ENCODE measurements around the gene LACC1.

LACC1 gene

DNA sequence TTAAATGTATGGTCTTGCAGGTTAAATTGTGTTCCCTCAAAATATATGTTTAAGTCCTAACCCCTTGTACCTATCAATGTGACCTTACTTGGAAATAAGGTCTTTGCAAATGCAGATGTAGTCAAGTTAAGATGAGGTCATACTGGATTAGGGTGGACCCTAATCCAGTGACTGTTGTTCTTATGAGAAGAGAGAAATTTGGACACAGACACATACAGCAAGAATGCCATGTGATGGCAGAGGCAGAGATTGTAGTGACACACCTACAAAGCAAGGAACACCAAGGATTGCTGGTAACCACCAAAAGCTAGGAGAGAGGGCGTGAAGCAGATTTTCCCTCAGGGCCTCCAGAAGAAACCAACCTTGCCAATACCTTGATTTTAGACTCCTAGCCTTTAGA, 50.2 kb downstream of the LACC1 start:
- TF ChIP-seq, protein P1, sequence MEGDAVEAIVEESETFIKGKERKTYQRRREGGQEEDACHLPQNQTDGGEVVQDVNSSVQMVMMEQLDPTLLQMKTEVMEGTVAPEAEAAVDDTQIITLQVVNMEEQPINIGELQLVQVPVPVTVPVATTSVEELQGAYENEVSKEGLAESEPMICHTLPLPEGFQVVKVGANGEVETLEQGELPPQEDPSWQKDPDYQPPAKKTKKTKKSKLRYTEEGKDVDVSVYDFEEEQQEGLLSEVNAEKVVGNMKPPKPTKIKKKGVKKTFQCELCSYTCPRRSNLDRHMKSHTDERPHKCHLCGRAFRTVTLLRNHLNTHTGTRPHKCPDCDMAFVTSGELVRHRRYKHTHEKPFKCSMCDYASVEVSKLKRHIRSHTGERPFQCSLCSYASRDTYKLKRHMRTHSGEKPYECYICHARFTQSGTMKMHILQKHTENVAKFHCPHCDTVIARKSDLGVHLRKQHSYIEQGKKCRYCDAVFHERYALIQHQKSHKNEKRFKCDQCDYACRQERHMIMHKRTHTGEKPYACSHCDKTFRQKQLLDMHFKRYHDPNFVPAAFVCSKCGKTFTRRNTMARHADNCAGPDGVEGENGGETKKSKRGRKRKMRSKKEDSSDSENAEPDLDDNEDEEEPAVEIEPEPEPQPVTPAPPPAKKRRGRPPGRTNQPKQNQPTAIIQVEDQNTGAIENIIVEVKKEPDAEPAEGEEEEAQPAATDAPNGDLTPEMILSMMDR (IDR thresholded peaks at IDR 0.05; ENCODE audit: low read depth, low read length): no peak
- H3K4me3 ChIP-seq (ENCODE audit: low read depth, low read length): no peak overlapping the region

DNA sequence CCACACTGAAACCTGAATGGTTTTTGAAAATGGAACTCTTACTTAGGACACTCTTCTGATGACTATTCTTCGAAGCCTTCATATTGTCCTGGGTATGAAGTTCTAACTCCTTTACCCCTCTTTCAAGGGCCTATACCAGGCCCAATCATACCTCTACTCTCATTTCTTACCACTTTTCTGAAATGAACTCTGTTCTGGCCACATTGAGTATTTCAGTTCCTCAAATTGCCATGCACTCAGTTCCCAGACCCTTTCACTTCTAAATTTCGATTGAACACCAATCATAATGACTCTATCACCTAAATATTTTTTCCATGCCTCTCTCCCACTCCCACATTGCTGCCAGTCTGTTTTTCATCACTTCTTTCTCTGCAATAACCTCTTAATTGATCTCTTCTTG, 53.7 kb downstream of the LACC1 start:
- H3K4me3 ChIP-seq (ENCODE audit: low read depth, low read length): no peak overlapping the region
- TF ChIP-seq, protein P1 (IDR thresholded peaks at IDR 0.05; ENCODE audit: low read depth, low read length): no peak

DNA sequence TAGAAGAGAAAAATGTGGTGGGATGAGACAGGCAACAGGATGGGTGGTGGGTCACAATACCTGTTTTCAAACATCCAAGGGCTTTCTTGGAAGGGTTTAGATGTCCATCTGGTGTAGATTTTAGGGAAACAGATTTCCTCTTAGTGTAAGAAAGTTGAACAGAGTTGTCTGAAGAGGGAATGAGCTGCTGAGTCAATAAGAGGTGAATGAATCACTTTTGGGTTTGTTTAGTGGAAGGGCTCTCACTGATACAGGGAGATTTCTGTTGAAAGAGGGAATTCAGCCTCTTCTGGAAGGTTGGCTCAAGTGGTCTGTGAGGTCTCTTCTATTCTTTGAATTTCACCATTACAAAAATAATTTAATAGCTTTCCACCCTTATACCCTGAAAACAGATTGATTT, 54.6 kb downstream of the LACC1 start:
- H3K4me3 ChIP-seq (ENCODE audit: low read depth, low read length): no peak overlapping the region
- TF ChIP-seq, protein P1 (IDR thresholded peaks at IDR 0.05; ENCODE audit: low read depth, low read length): no peak

- TF ChIP-seq, protein P1 (IDR thresholded peaks at IDR 0.05; ENCODE audit: low read depth, low read length): no peak
- H3K4me3 ChIP-seq (ENCODE audit: low read depth, low read length): no peak overlapping the region
These were observed 56.2 kb downstream of the LACC1 start for GRCh38 chr13:43935878-43936277.

DNA sequence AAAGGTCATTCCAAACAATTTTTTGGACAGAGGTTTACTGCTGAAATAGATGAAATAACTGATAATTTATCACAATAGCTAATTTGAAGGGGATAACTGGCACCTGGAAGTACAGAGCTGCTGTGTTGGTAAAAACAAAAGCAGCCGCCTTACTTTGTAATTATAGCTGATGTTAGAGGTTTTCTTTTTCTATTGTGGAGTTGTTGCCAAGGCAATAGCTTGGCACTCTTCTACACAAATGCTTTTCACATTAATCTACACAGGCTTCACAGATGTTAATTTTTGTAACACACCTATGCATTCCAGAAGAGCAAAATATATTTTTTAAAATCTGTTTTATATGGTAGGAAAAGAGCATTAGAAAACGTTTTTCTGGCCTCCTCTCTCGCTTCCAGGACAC, 56.9 kb downstream of the LACC1 start:
- TF ChIP-seq, protein P1 (IDR thresholded peaks at IDR 0.05; ENCODE audit: low read depth, low read length): no peak

GRCh38 chr13:43937839-43938238, 58.1 kb downstream of the LACC1 start:
- H3K4me3 ChIP-seq (ENCODE audit: low read depth, low read length): no peak overlapping the region
- TF ChIP-seq, protein P1 (IDR thresholded peaks at IDR 0.05; ENCODE audit: low read depth, low read length): no peak

More for the DNA sequence above, 56.9 kb downstream of the LACC1 start:
- H3K4me3 ChIP-seq (ENCODE audit: low read depth, low read length): no peak overlapping the region

DNA sequence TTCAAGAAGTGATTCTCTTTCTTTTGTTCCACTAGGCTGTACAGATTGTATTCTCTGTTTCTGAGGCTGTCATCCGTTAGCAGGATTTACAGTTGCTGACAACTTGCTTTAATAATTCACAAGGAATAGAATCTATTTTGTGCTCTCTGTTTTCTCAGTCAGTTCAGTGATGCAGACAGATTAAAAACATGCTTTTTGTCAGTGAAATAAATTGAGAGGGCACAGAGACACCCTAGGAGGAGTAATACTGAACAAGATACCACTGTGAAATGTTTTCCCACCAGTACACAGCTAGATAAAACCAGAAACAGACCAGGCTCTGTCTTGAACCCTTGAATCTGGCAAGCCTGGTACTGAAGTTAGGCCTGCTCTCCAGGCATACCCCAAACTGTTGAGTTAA, 58.7 kb downstream of the LACC1 start:
- H3K4me3 ChIP-seq (ENCODE audit: low read depth, low read length): no peak overlapping the region
- TF ChIP-seq, protein P1 (IDR thresholded peaks at IDR 0.05; ENCODE audit: low read depth, low read length): no peak

Measured in WI38 (cell line).